Neural cell (in vitro differentiated cells): ENCODE measurements around the gene HIF1A. TPM values are rescaled to one million over a fixed set of nuclear protein-coding genes. Genes with fewer than 3 reads are reported as not detected.
"Not testable (repeated sequence)": the region's sequence is repeated elsewhere in the genome, so short reads cannot be mapped to it uniquely, and the experiment has no call there.

Experiments
- H2AFZ ChIP-seq: fragments of 200-600, 300-800 bp; sonication (generic), shearing (Covaris generic); 2 replicates; pipeline ENCODE4 v1.6.0; 2014; ENCODE audit warnings: low read depth, mild to moderate bottlenecking, antibody characterized with exemption, low read length, moderate library complexity
- H3F3A ChIP-seq: fragments of 200-600 bp; shearing (Covaris generic); 2 replicates; pipeline ENCODE4 v1.6.1; 2016; ENCODE audit warnings: mild to moderate bottlenecking, moderate library complexity, mixed read lengths, antibody characterized with exemption, low read length; ENCODE audit not compliant: insufficient read depth, poor library complexity, severe bottlenecking
- H3K27ac ChIP-seq: fragments of 200-600, 300-800 bp; sonication (generic), shearing (Covaris generic); 2 replicates; pipeline ENCODE4 v1.5.1; 2014; ENCODE audit warnings: mild to moderate bottlenecking, low read length, moderate library complexity
- H3K27me3 ChIP-seq: fragments of 300-800, 200-600 bp; sonication (generic), shearing (Covaris generic); 2 replicates; pipeline ENCODE4 v1.6.0; 2014; ENCODE audit warnings: mild to moderate bottlenecking, low read depth, low read length, moderate library complexity; ENCODE audit not compliant: insufficient read depth
- H3K36me3 ChIP-seq: fragments of 300-800, 200-600 bp; sonication (generic), shearing (Covaris generic); 2 replicates; pipeline ENCODE4 v1.5.1; 2014; ENCODE audit warnings: mild to moderate bottlenecking, antibody characterized with exemption, low read length, moderate library complexity; ENCODE audit not compliant: insufficient read depth
- H3K4me2 ChIP-seq: fragments of 300-800, 200-600 bp; sonication (generic), shearing (Covaris generic); 2 replicates; pipeline ENCODE4 v1.6.0; 2014; ENCODE audit warnings: mild to moderate bottlenecking, low read length
- H3K4me3 ChIP-seq: fragments of 300-800, 200-600 bp; sonication (generic), shearing (Covaris generic); 2 replicates; pipeline ENCODE4 v1.5.1; 2014; ENCODE audit warnings: mild to moderate bottlenecking, low read length, moderate library complexity
- H3K79me2 ChIP-seq: fragments of 200-600 bp; shearing (Covaris generic); replicated peaks from 2 replicates; pipeline ENCODE4 v1.6.0; 2014; ENCODE audit warnings: mild to moderate bottlenecking, low read length, moderate library complexity; ENCODE audit not compliant: insufficient read depth
- H3K9ac ChIP-seq: fragments of 300-800, 200-600 bp; sonication (generic), shearing (Covaris generic); 2 replicates; pipeline ENCODE4 v1.6.1; 2016; ENCODE audit warnings: mild to moderate bottlenecking, low read length, mixed read lengths
- H3K9me2 ChIP-seq: fragments of 200-600 bp; shearing (Covaris generic); 2 replicates; pipeline ENCODE4 v1.6.1; 2016; ENCODE audit warnings: mild to moderate bottlenecking, low read length, mixed read lengths; ENCODE audit not compliant: insufficient read depth
- H3K9me3 ChIP-seq: fragments of 200-600, 300-800 bp; sonication (generic), shearing (Covaris generic); 2 replicates; pipeline ENCODE4 v1.6.1; 2016; ENCODE audit warnings: mild to moderate bottlenecking, mixed run types, low read length, moderate library complexity, mixed read lengths
- H4K20me1 ChIP-seq: fragments of 200-600 bp; shearing (Covaris generic); 2 replicates; pipeline ENCODE4 v1.6.1; 2016; ENCODE audit warnings: mild to moderate bottlenecking, mixed run types; ENCODE audit not compliant: insufficient read depth
- EP300 ChIP-seq: fragments of 450-650 bp; conservative IDR thresholded peaks from 2 replicates; pipeline ENCODE4 v1.6.1; 2014; ENCODE audit warnings: antibody characterized with exemption, mild to moderate bottlenecking, moderate library complexity; ENCODE audit not compliant: poor library complexity, severe bottlenecking
- EZH2 ChIP-seq: fragments of 200-600, 300-800 bp; shearing (Covaris generic), sonication (generic); IDR thresholded peaks from 2 replicates; pipeline ENCODE4 v1.6.1; 2014; ENCODE audit warnings: antibody characterized with exemption, low read length, borderline replicate concordance, mild to moderate bottlenecking; ENCODE audit not compliant: insufficient read depth, poor library complexity, severe bottlenecking
- MXI1 ChIP-seq: fragments of 450-650 bp; conservative IDR thresholded peaks from 2 replicates; pipeline ENCODE4 v1.6.1; 2014; ENCODE audit warnings: antibody characterized with exemption, mild to moderate bottlenecking; ENCODE audit not compliant: poor library complexity, severe bottlenecking
- POLR2AphosphoS5 ChIP-seq: IDR thresholded peaks from 2 replicates; pipeline ENCODE4 v1.6.1; 2012
- RAD21 ChIP-seq: fragments of 450-650 bp; conservative IDR thresholded peaks from 2 replicates; pipeline ENCODE4 v1.6.1; 2014; ENCODE audit warnings: antibody characterized with exemption, mild to moderate bottlenecking, moderate library complexity
- REST ChIP-seq: IDR thresholded peaks from 2 replicates; pipeline ENCODE4 v1.6.1; 2012; ENCODE audit warnings: borderline replicate concordance
- SMC3 ChIP-seq: fragments of 450-650 bp; conservative IDR thresholded peaks from 2 replicates; pipeline ENCODE4 v1.6.1; 2014; ENCODE audit warnings: antibody characterized with exemption, mild to moderate bottlenecking, moderate library complexity; ENCODE audit not compliant: poor library complexity
- TAF1 ChIP-seq: IDR thresholded peaks from 2 replicates; pipeline ENCODE4 v1.6.1; 2012; ENCODE audit warnings: low read depth
- polyA plus RNA-seq: library from polyadenylated mRNA; depleted of rRNA; stranded (reverse); fragments of >200 nt; gene quantifications from 2 replicates; pipeline ENCODE4 v1.2.3, GENCODE V29; 2014

HIF1A gene
- polyA plus RNA-seq, 1 donor from 2014 or later: 75.0 TPM

DNA sequence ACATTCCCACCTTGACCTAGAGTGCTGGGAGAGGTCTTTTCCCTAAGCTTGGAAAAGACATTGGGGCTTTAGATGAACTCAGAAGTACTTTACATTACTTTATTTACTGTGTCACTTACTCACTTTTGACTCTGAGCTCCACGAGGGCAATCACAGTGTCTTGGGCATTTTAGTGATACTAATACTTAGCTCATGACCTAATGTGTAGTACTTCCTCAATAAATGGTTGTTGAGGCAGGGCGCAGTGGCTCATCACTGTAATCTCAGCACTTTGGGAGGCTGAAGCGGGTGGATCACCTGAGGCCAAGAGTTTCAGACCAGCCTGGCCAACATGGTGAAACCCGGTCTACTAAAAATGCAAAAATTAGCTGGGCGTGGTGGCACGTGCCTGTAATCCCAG, 47.1 kb downstream of the HIF1A start:
- H3K27ac ChIP-seq: no peak overlapping the region
- H3K36me3 ChIP-seq: peaks cover 7% of the 10 kb centered on the region
- no peak overlapping the region for H3K4me2 ChIP-seq
- H4K20me1 ChIP-seq: no peaks in the 10 kb centered on the region
- no peaks in the 10 kb centered on the region for H3K27me3 ChIP-seq
- no peak overlapping the region for H3K9ac ChIP-seq
- no peaks in the 10 kb centered on the region for H3K79me2 ChIP-seq
- H3K9me2 ChIP-seq: no peaks in the 10 kb centered on the region
- no peak overlapping the region for H2AFZ ChIP-seq
- no peak overlapping the region for H3K4me3 ChIP-seq
- no peaks in the 10 kb centered on the region for H3F3A ChIP-seq
- TF ChIP-seq REST (no peak), RAD21 (no peak), SMC3 (no peak), EP300 (no peak), POLR2AphosphoS5 (no peak)
- H3K9me3 ChIP-seq: no peaks in the 10 kb centered on the region

DNA sequence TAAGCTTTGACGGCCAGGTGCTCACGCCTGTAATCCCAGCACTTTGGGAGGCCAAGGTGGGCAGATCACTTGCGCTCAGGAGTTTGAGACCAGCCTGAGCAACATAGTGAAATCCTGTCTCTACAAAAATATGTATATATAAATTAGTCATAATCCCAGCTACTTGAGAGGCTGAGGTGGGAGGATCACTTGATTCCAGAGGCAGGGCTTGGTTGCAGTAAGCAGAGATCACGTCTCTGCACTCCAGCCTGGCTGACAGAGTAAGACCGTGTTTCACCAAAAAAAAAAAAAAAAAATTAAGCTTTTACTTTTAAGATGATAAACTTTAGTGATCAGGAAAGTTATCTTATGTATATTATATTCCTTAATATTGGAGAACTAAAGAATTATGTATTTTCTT, 48.9 kb downstream of the HIF1A start:
- Histone ChIP-seq H3F3A (no peaks in the 10 kb centered on the region), H3K4me2 (no peak overlapping the region), H3K27ac (no peak overlapping the region), H3K9me2 (no peaks in the 10 kb centered on the region), H3K79me2 (no peaks in the 10 kb centered on the region), H4K20me1 (no peaks in the 10 kb centered on the region), H3K9ac (no peak overlapping the region), H2AFZ (no peak overlapping the region), H3K27me3 (no peaks in the 10 kb centered on the region), H3K9me3 (no peaks in the 10 kb centered on the region), H3K4me3 (no peak overlapping the region), H3K36me3 (peaks cover 8% of the 10 kb centered on the region)
- TF ChIP-seq MXI1: no peak
- no peak for TF ChIP-seq EZH2
- no peak for TF ChIP-seq TAF1

DNA sequence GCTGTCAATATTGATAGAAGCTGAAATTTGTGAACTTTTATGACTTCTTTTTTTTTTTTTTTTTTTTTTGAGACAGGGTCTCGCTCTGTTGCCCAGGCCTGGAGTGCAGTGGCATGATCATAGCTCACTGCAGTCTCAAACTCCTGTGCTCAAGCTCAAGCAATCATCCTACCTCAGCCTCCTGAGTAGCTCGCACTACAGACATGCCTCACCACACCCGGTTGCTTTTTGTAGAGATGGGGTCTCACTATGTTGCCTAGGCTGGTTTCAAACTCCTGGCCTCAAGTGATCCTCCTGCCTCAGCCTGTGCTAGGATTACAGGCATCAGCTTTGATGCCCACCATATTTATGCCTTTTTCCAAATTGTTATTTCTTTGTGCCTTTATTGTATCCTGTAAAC, 51.0 kb downstream of the HIF1A start:
- H3K4me2 ChIP-seq, H3K79me2 ChIP-seq, H3K9ac ChIP-seq, H4K20me1 ChIP-seq, H3K27me3 ChIP-seq, H3F3A ChIP-seq, H3K27ac ChIP-seq, H3K9me2 ChIP-seq, H2AFZ ChIP-seq, H3K4me3 ChIP-seq, H3K9me3 ChIP-seq, H3K36me3 ChIP-seq: not testable (repeated sequence)
